GM19397 (cell line): ENCODE measurements around the gene PRKAG2.
"Not testable (repeated sequence)": the region's sequence is repeated elsewhere in the genome, so short reads cannot be mapped to it uniquely, and the experiment has no call there.

Experiments
- ATAC-seq: cut with Tn5 transposase; IDR thresholded peaks from one replicate; pipeline ENCODE4 v1.9.1; 2021; ENCODE audit warnings: mild to moderate bottlenecking, moderate library complexity; ENCODE audit not compliant: unreplicated experiment

Gene PRKAG2

GRCh38 chr7:151573046-151573445 lies 303.9 kb downstream of the PRKAG2 start:
- not testable (repeated sequence) for ATAC-seq

GRCh38 chr7:151572136-151572535 lies 304.8 kb downstream of the PRKAG2 start:
- no peak for ATAC-seq

- ATAC-seq: no peak
These were observed 305.4 kb downstream of the PRKAG2 start for GRCh38 chr7:151571471-151571870.

GRCh38 chr7:151570366-151570915 lies 306.5 kb downstream of the PRKAG2 start:
- no peak for ATAC-seq

- ATAC-seq: no peak
These were observed 307.7 kb downstream of the PRKAG2 start for GRCh38 chr7:151568956-151569940.

GRCh38 chr7:151566897-151567320 lies 310.0 kb downstream of the PRKAG2 start:
- ATAC-seq: no peak

GRCh38 chr7:151565541-151565940 lies 311.4 kb downstream of the PRKAG2 start:
- ATAC-seq: no peak

- no peak for ATAC-seq
These were observed 316.7 kb downstream of the PRKAG2 start for GRCh38 chr7:151560243-151560642.

GRCh38 chr7:151559557-151560183 lies 317.2 kb downstream of the PRKAG2 start:
- ATAC-seq: no peak

- no peak for ATAC-seq
These were observed 318.3 kb downstream of the PRKAG2 start for GRCh38 chr7:151558575-151558974.

GRCh38 chr7:151556592-151556991 lies 320.3 kb downstream of the PRKAG2 start:
- ATAC-seq: no peak

GRCh38 chr7:151553356-151553755 lies 323.6 kb downstream of the PRKAG2 start:
- no peak for ATAC-seq

GRCh38 chr7:151552352-151553028 lies 324.4 kb downstream of the PRKAG2 start:
- ATAC-seq: no peak

- no peak for ATAC-seq
These were observed 325.1 kb downstream of the PRKAG2 start for GRCh38 chr7:151551820-151552219.

- ATAC-seq: no peak
These were observed 326.1 kb downstream of the PRKAG2 start for GRCh38 chr7:151550656-151551286.

GRCh38 chr7:151549644-151550043 lies 327.3 kb downstream of the PRKAG2 start:
- ATAC-seq: no peak

- no peak for ATAC-seq
These were observed 327.8 kb downstream of the PRKAG2 start for GRCh38 chr7:151549083-151549482.

GRCh38 chr7:151544183-151544582 lies 332.7 kb downstream of the PRKAG2 start:
- no peak for ATAC-seq

GRCh38 chr7:151542606-151543130 lies 334.2 kb downstream of the PRKAG2 start:
- no peak for ATAC-seq

- no peak for ATAC-seq
These were observed 335.0 kb downstream of the PRKAG2 start for GRCh38 chr7:151541709-151542499.
